ENCODE results near the gene RNF41.

The RNF41 gene

GRCh38 chr12:56236985-56237384, 15.3 kb upstream of the RNF41 start:
- no peak for TF ChIP-seq CTCF (IDR thresholded peaks at IDR 0.05; ENCODE audit: poor library complexity, severe bottlenecking)
- H3K27ac ChIP-seq (ENCODE audit: poor library complexity, severe bottlenecking), result no peak overlapping the region

GRCh38 chr12:56236091-56236490, 14.4 kb upstream of the RNF41 start:
- H3K27ac ChIP-seq (ENCODE audit: poor library complexity, severe bottlenecking), result no peak overlapping the region
- no peak for TF ChIP-seq CTCF (IDR thresholded peaks at IDR 0.05; ENCODE audit: poor library complexity, severe bottlenecking)
- H3K4me3 ChIP-seq (ENCODE audit: severe bottlenecking), result no peak overlapping the region
- H3K36me3 ChIP-seq (ENCODE audit: low read depth), result peaks cover 17% of the 10 kb centered on the region
- H3K9me3 ChIP-seq (ENCODE audit: severe bottlenecking), result no peaks in the 10 kb centered on the region
- no peaks in the 10 kb centered on the region for H3K4me1 ChIP-seq (ENCODE audit: insufficient read depth, poor library complexity, severe bottlenecking)
- DNase-seq (ENCODE audit: low spot score), result no peak
- no peaks in the 10 kb centered on the region for H3K27me3 ChIP-seq (ENCODE audit: insufficient read depth, poor library complexity, severe bottlenecking)
- no peak for ATAC-seq (ENCODE audit: low read depth)

More at GRCh38 chr12:56236985-56237384, 15.3 kb upstream of the RNF41 start:
- Histone ChIP-seq H3K4me3 (ENCODE audit: severe bottlenecking) (no peak overlapping the region), H3K27me3 (ENCODE audit: insufficient read depth, poor library complexity, severe bottlenecking) (no peaks in the 10 kb centered on the region), H3K36me3 (ENCODE audit: low read depth) (peaks cover 25% of the 10 kb centered on the region), H3K9me3 (ENCODE audit: severe bottlenecking) (no peaks in the 10 kb centered on the region), H3K4me1 (ENCODE audit: insufficient read depth, poor library complexity, severe bottlenecking) (no peaks in the 10 kb centered on the region)
- DNase-seq (ENCODE audit: low spot score) (no peak), ATAC-seq (ENCODE audit: low read depth) (no peak)

- H3K4me3 ChIP-seq (ENCODE audit: severe bottlenecking), result no peak overlapping the region
- H3K9me3 ChIP-seq (ENCODE audit: severe bottlenecking), result no peaks in the 10 kb centered on the region
- peaks cover 9% of the 10 kb centered on the region; the same call in 1 of the 2 replicates for H3K36me3 ChIP-seq (ENCODE audit: low read depth)
- TF ChIP-seq CTCF (IDR thresholded peaks at IDR 0.05; ENCODE audit: poor library complexity, severe bottlenecking), result no peak
- H3K27ac ChIP-seq (ENCODE audit: poor library complexity, severe bottlenecking), result no peak overlapping the region
- H3K27me3 ChIP-seq (ENCODE audit: insufficient read depth, poor library complexity, severe bottlenecking), result no peaks in the 10 kb centered on the region
- no peaks in the 10 kb centered on the region for H3K4me1 ChIP-seq (ENCODE audit: insufficient read depth, poor library complexity, severe bottlenecking)
- 0 out of 3 replicates have a peak, but pooled peaks have one; percentile 13 for ATAC-seq (ENCODE audit: low read depth)
- DNase-seq (ENCODE audit: low spot score), result no peak
Observed at GRCh38 chr12:56234746-56235436, 13.2 kb upstream of the RNF41 start.

GRCh38 chr12:56231184-56231582, 9.5 kb upstream of the RNF41 start:
- Histone ChIP-seq H3K4me3 (ENCODE audit: severe bottlenecking) (no peak overlapping the region), H3K27me3 (ENCODE audit: insufficient read depth, poor library complexity, severe bottlenecking) (no peaks in the 10 kb centered on the region), H3K36me3 (ENCODE audit: low read depth) (peaks cover 10% of the 10 kb centered on the region), H3K4me1 (ENCODE audit: insufficient read depth, poor library complexity, severe bottlenecking) (no peaks in the 10 kb centered on the region), H3K9me3 (ENCODE audit: severe bottlenecking) (no peaks in the 10 kb centered on the region), H3K27ac (ENCODE audit: poor library complexity, severe bottlenecking) (no peak overlapping the region)
- TF ChIP-seq CTCF (IDR thresholded peaks at IDR 0.05; ENCODE audit: poor library complexity, severe bottlenecking), result no peak
- DNase-seq (ENCODE audit: low spot score), result no peak
- no peak for ATAC-seq (ENCODE audit: low read depth)

Measured in RWPE2 (cell line).